ENCODE data around the gene NBDY. TPM values are rescaled to one million over a fixed set of nuclear protein-coding genes. Genes with fewer than 3 reads are reported as not detected.
"Not testable (repeated sequence)": the region's sequence is repeated elsewhere in the genome, so short reads cannot be mapped to it uniquely, and the experiment has no call there.

NBDY gene
- total and polyA plus RNA-seq, 4 donors: 0.84 to 10.4 (median 5.2) TPM

DNA sequence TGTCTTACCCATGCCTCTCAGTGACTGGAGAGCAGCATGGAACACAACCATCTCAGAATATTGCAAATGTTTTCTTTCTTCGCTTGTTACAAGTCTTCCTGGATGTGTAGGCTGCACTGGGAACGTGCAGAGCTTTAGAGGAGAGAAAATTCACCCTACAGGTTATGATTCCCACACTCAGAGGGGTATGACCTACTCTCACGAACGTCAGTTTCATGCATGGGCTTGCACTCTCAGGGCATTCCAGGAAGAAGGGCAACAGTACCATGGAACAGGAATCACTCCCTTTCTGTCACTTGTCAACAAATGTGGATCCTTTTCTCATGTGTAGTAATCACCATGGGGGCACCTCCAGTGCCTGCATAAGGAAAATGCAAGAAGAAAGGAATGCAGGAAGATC, 75.8 kb downstream of the NBDY start:
- TF ChIP-seq CTCF (IDR thresholded peaks at IDR 0.05; ENCODE audit: low read depth, low read length, missing input control): no peak
- TF ChIP-seq ZBTB33 (IDR thresholded peaks at IDR 0.05): no peak
- no peak for TF ChIP-seq ATF3 (IDR thresholded peaks at IDR 0.05)
- no peak for TF ChIP-seq TAF1 (conservative IDR thresholded peaks at IDR 0.05)
- TF ChIP-seq EGR1 (IDR thresholded peaks at IDR 0.05; ENCODE audit: low read depth in 2 of 2): no peak
- TF ChIP-seq HNF4A (conservative IDR thresholded peaks at IDR 0.05): no peak
- peaks cover 0 to 19% (median 7%) of the 10 kb centered on the region in 4 donors for H3K4me1 ChIP-seq (ENCODE audit: control insufficient read depth in 4 of 4, insufficient read depth in 4 of 4, low read length in 3 of 4)
- 91% methylated on average over 4 of the region's 4 CpGs for WGBS
- H3K9me3 ChIP-seq (ENCODE audit: control insufficient read depth in 4 of 4, low read length in 3 of 4): no peaks in the 10 kb centered on the region
- no peaks in the 10 kb centered on the region for H3K27me3 ChIP-seq (ENCODE audit: control insufficient read depth in 4 of 4, insufficient read depth in 4 of 4, low read length in 3 of 4)
- no peak overlapping the region for H3K27ac ChIP-seq (ENCODE audit: low read depth in 1 of 2, low read length in 2 of 2)
- H3K4me3 ChIP-seq (ENCODE audit: low read depth in 1 of 3, low read length in 3 of 3): no peak overlapping the region
- no peak overlapping the region for H3K9ac ChIP-seq (ENCODE audit: low read depth in 1 of 2, low read length in 2 of 2)
- no peaks in the 10 kb centered on the region for H3K36me3 ChIP-seq (ENCODE audit: control insufficient read depth in 4 of 4, insufficient read depth in 3 of 4, low read depth in 1 of 4, low read length in 3 of 4)
- no peak for DNase-seq (ENCODE audit: low spot score)

DNA sequence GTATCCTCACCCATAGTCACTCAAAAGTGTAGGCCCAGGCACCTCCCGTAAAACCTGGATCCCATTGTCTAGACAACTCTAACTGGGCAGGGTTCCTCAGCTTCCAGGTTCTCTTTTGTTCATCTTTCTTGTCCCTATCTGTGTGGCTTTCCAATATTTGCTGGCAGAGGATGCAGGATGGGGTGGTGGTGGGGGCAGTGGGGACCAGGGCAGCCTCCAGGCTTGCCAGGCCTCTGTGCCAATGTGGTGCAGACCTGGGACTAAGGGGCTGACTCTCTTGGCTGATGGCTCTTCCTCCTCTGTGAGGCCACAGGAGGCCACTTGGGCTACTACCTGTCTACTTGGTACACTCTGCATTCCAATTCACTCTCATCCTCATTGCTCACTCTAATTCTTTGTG, 76.4 kb downstream of the NBDY start:
- Histone ChIP-seq H3K27ac (ENCODE audit: low read depth in 1 of 2, low read length in 2 of 2) (no peak overlapping the region), H3K27me3 (ENCODE audit: control insufficient read depth in 4 of 4, insufficient read depth in 4 of 4, low read length in 3 of 4) (no peaks in the 10 kb centered on the region), H3K4me1 (ENCODE audit: control insufficient read depth in 4 of 4, insufficient read depth in 4 of 4, low read length in 3 of 4) (peaks cover 0 to 19% (median 7%) of the 10 kb centered on the region in 4 donors), H3K9ac (ENCODE audit: low read depth in 1 of 2, low read length in 2 of 2) (no peak overlapping the region), H3K36me3 (ENCODE audit: control insufficient read depth in 4 of 4, insufficient read depth in 3 of 4, low read depth in 1 of 4, low read length in 3 of 4) (no peaks in the 10 kb centered on the region), H3K4me3 (ENCODE audit: low read depth in 1 of 3, low read length in 3 of 3) (no peak overlapping the region), H3K9me3 (ENCODE audit: control insufficient read depth in 4 of 4, low read length in 3 of 4) (no peaks in the 10 kb centered on the region)
- WGBS: 94% methylated on average over 1 of the region's 1 CpG
- no peak for DNase-seq (ENCODE audit: low spot score)
- no peak for TF ChIP-seq EGR1 (IDR thresholded peaks at IDR 0.05; ENCODE audit: low read depth in 2 of 2)
- TF ChIP-seq JUND (IDR thresholded peaks at IDR 0.05): no peak
- TF ChIP-seq HNF4A (conservative IDR thresholded peaks at IDR 0.05): no peak
- no peak for TF ChIP-seq CTCF (IDR thresholded peaks at IDR 0.05; ENCODE audit: low read depth, low read length, missing input control)
- no peak for TF ChIP-seq NR2F2 (IDR thresholded peaks at IDR 0.05)

DNA sequence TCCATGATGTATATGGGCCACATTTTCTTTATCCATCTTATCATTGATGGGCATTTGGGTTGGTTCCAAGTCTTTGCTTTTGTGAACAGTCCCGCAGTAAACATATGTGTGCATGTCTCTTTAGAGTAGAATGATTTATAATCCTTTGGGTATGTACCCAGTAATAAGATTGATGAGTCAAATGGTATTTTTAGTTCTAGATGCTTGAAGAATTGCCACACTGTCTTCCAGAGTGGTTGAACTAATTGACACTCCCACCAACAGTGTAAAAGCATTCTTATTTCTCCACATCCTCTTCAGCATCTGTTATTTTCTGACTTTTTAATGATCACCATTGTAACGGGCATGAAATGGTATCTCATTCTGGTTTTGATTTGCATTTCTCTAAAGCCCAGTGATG, 77.1 kb downstream of the NBDY start:
- H3K36me3 ChIP-seq (ENCODE audit: control insufficient read depth in 4 of 4, insufficient read depth in 3 of 4, low read depth in 1 of 4, low read length in 3 of 4); H3K27me3 ChIP-seq (ENCODE audit: control insufficient read depth in 4 of 4, insufficient read depth in 4 of 4, low read length in 3 of 4); H3K9me3 ChIP-seq (ENCODE audit: control insufficient read depth in 4 of 4, low read length in 3 of 4); H3K9ac ChIP-seq (ENCODE audit: low read depth in 1 of 2, low read length in 2 of 2); H3K4me3 ChIP-seq (ENCODE audit: low read depth in 1 of 3, low read length in 3 of 3); DNase-seq (ENCODE audit: low spot score); H3K27ac ChIP-seq (ENCODE audit: low read depth in 1 of 2, low read length in 2 of 2): not testable (repeated sequence)
- H3K4me1 ChIP-seq (ENCODE audit: control insufficient read depth in 4 of 4, insufficient read depth in 4 of 4, low read length in 3 of 4): peaks cover 0 to 19% (median 7%) of the 10 kb centered on the region in 4 donors
- WGBS: 97% methylated on average over 2 of the region's 2 CpGs
